HG02642 (cell line): ENCODE measurements around the gene SLC5A9.

Source experiments
- ATAC-seq: cut with Tn5 transposase; IDR thresholded peaks from one replicate; pipeline ENCODE4 v1.9.1; 2021; ENCODE audit warnings: mild to moderate bottlenecking; ENCODE audit not compliant: unreplicated experiment, poor library complexity

Gene SLC5A9

GRCh38 chr1:48222501-48223242 is at the start of gene SLC5A9:
Gene SLC5A9, plus strand, starts transcription at chr1:48222716. Its CDS starts 21 bp downstream, at chr1:48222737.
- no peak for ATAC-seq

GRCh38 chr1:48175116-48175515 is 47.4 kb upstream of the SLC5A9 start:
- ATAC-seq, result no peak

GRCh38 chr1:48177257-48177656 is 45.3 kb upstream of the SLC5A9 start:
- no peak for ATAC-seq

- no peak for ATAC-seq
These were observed 40.7 kb upstream of the SLC5A9 start for GRCh38 chr1:48181669-48182367.

GRCh38 chr1:48182439-48182838 is 40.1 kb upstream of the SLC5A9 start:
- ATAC-seq, result peak; percentile 54

GRCh38 chr1:48186306-48186839 is 36.1 kb upstream of the SLC5A9 start:
- no peak for ATAC-seq

- ATAC-seq, result no peak
These were observed 34.5 kb upstream of the SLC5A9 start for GRCh38 chr1:48187969-48188563.

GRCh38 chr1:48190881-48191280 is 31.6 kb upstream of the SLC5A9 start:
- ATAC-seq, result no peak

- no peak for ATAC-seq
These were observed 27.7 kb upstream of the SLC5A9 start for GRCh38 chr1:48194801-48195200.

- ATAC-seq, result no peak
These were observed 26.3 kb upstream of the SLC5A9 start for GRCh38 chr1:48196237-48196636.

- ATAC-seq, result no peak
These were observed 23.5 kb upstream of the SLC5A9 start for GRCh38 chr1:48198970-48199369.

- no peak for ATAC-seq
These were observed 22.2 kb upstream of the SLC5A9 start for GRCh38 chr1:48200166-48200900.

- peak; percentile 54 for ATAC-seq
These were observed 20.3 kb upstream of the SLC5A9 start for GRCh38 chr1:48202030-48202752.

GRCh38 chr1:48203287-48203900 is 19.1 kb upstream of the SLC5A9 start:
- peak; percentile 50 for ATAC-seq

GRCh38 chr1:48205522-48205921 is 17.0 kb upstream of the SLC5A9 start:
- ATAC-seq, result no peak

GRCh38 chr1:48206371-48206770 is 16.1 kb upstream of the SLC5A9 start:
- ATAC-seq, result no peak

GRCh38 chr1:48207131-48207530 is 15.4 kb upstream of the SLC5A9 start:
- no peak for ATAC-seq

- no peak for ATAC-seq
These were observed 14.9 kb upstream of the SLC5A9 start for GRCh38 chr1:48207536-48208075.

GRCh38 chr1:48208251-48208650 is 14.3 kb upstream of the SLC5A9 start:
- no peak for ATAC-seq
